Activated CD4-positive, alpha-beta T cell treated with anti-CD3 and anti-CD28 coated beads, Interleukin-2, amount 50 U/mL, for 48 hours (primary cell): ENCODE data around the gene ZNF558.
"Not testable (repeated sequence)": the region's sequence is repeated elsewhere in the genome, so short reads cannot be mapped to it uniquely, and the experiment has no call there.

ENCODE experiments used
- DNase-seq, 2 experiments: peaks; one replicate each; pipeline ENCODE4 v3.0.0-alpha.2; 2020

The ZNF558 gene

DNA sequence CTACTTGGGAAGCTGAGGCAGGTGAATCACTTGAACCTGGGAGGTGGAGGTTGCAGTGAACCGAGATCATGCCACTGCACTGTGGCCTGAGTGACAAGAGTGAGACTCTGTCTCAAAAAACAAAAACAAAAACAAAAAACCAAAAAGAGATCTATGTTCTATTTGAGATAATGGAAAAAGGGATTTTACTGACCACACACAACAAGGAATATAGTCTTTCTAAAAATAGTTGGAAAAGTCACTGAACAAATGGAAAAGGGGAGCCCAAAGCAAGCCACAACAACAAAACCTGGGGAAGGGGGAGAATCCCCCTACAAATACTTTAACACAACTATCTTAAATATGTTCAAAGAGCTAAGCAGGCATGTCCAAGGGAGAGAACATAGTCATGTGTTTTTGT, 37.3 kb downstream of the ZNF558 start:
- DNase-seq = no peak

DNA sequence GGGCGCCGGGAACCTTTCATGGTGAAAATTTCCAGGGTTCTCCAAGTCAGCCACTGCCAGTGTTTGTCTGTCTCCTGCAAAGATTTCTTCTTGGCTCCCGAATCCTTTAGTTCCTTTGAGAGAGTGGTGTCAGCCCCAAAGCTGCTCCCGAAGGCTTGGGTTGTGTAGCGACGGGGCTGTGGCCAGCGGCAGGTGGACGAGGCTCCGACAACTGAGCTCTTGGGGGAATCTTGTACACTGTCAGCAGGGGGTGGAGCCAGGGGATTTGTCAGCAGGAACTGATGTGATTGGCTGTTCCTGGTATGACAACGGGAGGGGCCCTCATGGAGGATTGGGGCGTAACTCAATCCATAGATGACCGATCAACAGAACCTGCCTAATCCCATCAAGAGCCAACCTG, 58.5 kb downstream of the ZNF558 start:
- DNase-seq = not testable (repeated sequence)

DNA sequence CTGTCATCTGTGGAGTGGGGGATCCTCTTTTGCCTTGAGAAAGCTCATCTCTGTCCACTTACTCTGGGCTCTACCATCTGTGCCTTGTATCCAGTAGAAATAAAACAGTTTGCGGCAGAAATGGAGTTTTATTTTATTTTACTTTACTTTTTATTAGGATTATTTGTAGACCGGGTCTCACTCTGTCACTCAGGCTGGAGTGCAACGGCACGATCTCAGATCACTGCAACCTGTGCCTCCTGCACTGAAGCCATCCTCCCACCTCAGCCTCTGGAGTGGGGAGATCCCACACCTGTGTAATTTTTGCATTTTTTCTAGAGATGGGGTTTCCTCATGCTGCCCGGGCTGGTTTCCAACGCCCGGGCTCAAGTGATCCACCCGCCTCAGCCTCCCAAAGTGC, 62.8 kb downstream of the ZNF558 start:
- not testable (repeated sequence) for DNase-seq

DNA sequence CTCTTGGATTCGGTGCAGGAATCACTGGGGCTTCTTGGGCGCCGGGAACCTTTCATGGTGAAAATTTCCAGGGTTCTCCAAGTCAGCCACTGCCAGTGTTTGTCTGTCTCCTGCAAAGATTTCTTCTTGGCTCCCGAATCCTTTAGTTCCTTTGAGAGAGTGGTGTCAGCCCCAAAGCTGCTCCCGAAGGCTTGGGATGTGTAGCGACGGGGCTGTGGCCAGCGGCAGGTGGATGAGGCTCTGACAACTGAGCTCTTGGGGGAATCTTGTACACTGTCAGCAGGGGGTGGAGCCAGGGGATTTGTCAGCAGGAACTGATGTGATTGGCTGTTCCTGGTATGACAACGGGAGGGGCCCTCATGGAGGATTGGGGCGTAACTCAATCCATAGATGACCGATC, 64.8 kb downstream of the ZNF558 start:
- not testable (repeated sequence) for DNase-seq
